ENCODE data around the gene CARMIL1.
A peak's percentile ranks its signal among the peaks of the same experiment; 100 is the strongest.

Gene CARMIL1

DNA sequence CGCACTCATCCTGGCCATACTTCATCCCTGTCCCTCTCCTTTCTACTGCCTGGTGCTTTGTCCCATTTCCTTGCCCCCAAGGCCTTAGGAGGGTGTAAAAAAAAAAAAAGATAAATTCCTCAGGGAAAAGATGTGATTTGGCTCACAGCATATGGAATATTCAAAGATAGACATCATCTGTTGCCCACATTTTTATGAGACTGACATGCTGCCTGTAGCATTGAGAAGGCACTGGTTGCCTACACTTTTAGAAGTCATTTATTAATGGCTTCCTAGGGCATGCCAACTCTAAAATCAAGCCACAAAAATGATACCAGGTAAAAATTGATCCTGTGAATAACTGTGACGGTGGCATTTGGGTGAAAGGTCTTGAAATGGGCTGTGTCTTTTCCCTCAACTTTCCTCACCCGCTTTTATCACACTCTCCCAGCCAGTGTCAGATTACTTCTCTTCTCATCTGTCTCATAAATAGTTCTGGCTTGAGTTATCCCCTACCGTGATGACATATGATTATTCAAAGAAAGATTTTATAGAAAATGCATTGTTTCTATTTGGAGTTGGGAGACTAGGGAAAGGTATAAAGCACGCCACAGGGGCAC lies 139.4 kb downstream of the CARMIL1 start (continued):
- TF ChIP-seq ZNF843 (tag by site-specific recombination; IDR thresholded peaks at IDR 0.05) (peak; percentile 71; the same call in 1 of the 2 replicates), ZNF626 (tag by site-specific recombination; IDR thresholded peaks at IDR 0.05) (no peak)

DNA sequence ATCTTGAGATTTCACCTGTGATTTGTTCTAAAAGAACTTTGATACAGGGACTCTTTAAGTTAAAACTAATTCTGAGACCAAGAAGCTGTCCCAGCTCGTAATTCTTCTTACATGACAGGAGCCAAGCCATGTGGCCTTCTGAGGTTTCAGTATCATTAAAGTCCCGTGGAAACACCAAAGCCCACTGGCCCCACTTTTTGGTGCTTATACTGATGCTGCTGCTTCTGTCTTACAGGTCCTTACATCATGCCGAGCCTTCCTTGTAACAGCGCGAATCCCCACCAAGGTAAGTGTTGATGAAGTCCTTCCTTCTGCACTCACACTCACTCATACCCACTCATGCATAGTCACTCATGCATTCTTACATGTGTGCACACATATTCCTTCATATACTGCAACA lies 140.7 kb downstream of the CARMIL1 start:
- no peak overlapping the region; the same call in 1 of the 2 replicates for H3K27ac ChIP-seq (ENCODE audit: extremely low read depth, low read depth, low read length)
- H3K36me3 ChIP-seq (ENCODE audit: control insufficient read depth in 2 of 2, insufficient read depth in 1 of 2, low read length in 2 of 2) = no peaks in the 10 kb centered on the region
- CTCF ChIA-PET = interaction anchor here (0.6 to 1.0 kb wide), 4 partner anchors 55 to 155 kb away, joined by 3 to 6 read pairs (median 4); partner anchors contain the start of gene CARMIL1

More for the DNA sequence above, 140.7 kb downstream of the CARMIL1 start:
- no peak overlapping the region for H3K4me3 ChIP-seq (ENCODE audit: low read depth, low read length)
- TF ChIP-seq ZEB2 (tag by site-specific recombination; IDR thresholded peaks at IDR 0.05) = no peak
- TF ChIP-seq ZNF112 (tag by site-specific recombination; IDR thresholded peaks at IDR 0.05) = no peak
- TF ChIP-seq, protein P1, sequence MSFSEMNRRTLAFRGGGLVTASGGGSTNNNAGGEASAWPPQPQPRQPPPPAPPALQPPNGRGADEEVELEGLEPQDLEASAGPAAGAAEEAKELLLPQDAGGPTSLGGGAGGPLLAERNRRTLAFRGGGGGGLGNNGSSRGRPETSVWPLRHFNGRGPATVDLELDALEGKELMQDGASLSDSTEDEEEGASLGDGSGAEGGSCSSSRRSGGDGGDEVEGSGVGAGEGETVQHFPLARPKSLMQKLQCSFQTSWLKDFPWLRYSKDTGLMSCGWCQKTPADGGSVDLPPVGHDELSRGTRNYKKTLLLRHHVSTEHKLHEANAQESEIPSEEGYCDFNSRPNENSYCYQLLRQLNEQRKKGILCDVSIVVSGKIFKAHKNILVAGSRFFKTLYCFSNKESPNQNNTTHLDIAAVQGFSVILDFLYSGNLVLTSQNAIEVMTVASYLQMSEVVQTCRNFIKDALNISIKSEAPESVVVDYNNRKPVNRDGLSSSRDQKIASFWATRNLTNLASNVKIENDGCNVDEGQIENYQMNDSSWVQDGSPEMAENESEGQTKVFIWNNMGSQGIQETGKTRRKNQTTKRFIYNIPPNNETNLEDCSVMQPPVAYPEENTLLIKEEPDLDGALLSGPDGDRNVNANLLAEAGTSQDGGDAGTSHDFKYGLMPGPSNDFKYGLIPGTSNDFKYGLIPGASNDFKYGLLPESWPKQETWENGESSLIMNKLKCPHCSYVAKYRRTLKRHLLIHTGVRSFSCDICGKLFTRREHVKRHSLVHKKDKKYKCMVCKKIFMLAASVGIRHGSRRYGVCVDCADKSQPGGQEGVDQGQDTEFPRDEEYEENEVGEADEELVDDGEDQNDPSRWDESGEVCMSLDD (tag by site-specific recombination; IDR thresholded peaks at IDR 0.05) = no peak
- no peak for TF ChIP-seq ZNF114 (tag by site-specific recombination; IDR thresholded peaks at IDR 0.05)
- TF ChIP-seq ZNF510 (tag by site-specific recombination; IDR thresholded peaks at IDR 0.05; ENCODE audit: insufficient replicate concordance) = no peak
- no peak for TF ChIP-seq KLF7 (tag by site-specific recombination; IDR thresholded peaks at IDR 0.05; ENCODE audit: borderline replicate concordance)
- no peak for TF ChIP-seq ZNF837 (tag by site-specific recombination; IDR thresholded peaks at IDR 0.05)
- no peak for TF ChIP-seq ZNF274 (IDR thresholded peaks at IDR 0.05; ENCODE audit: low read length)
- TF ChIP-seq ZNF274 (tag by site-specific recombination; IDR thresholded peaks at IDR 0.05; ENCODE audit: borderline replicate concordance) = no peak
- TF ChIP-seq, protein P2, sequence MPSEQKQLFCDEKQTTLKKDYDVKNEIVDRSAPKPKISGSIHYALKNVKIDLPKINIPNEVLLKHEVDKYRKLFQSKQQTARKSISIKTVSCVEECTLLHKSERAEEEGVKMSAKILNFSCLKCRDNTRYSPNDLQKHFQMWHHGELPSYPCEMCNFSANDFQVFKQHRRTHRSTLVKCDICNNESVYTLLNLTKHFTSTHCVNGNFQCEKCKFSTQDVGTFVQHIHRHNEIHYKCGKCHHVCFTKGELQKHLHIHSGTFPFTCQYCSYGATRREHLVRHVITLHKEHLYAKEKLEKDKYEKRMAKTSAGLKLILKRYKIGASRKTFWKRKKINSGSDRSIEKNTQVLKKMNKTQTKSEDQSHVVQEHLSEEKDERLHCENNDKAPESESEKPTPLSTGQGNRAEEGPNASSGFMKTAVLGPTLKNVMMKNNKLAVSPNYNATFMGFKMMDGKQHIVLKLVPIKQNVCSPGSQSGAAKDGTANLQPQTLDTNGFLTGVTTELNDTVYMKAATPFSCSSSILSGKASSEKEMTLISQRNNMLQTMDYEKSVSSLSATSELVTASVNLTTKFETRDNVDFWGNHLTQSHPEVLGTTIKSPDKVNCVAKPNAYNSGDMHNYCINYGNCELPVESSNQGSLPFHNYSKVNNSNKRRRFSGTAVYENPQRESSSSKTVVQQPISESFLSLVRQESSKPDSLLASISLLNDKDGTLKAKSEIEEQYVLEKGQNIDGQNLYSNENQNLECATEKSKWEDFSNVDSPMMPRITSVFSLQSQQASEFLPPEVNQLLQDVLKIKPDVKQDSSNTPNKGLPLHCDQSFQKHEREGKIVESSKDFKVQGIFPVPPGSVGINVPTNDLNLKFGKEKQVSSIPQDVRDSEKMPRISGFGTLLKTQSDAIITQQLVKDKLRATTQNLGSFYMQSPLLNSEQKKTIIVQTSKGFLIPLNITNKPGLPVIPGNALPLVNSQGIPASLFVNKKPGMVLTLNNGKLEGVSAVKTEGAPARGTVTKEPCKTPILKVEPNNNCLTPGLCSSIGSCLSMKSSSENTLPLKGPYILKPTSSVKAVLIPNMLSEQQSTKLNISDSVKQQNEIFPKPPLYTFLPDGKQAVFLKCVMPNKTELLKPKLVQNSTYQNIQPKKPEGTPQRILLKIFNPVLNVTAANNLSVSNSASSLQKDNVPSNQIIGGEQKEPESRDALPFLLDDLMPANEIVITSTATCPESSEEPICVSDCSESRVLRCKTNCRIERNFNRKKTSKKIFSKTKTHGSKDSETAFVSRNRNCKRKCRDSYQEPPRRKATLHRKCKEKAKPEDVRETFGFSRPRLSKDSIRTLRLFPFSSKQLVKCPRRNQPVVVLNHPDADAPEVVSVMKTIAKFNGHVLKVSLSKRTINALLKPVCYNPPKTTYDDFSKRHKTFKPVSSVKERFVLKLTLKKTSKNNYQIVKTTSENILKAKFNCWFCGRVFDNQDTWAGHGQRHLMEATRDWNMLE (tag by site-specific recombination; conservative IDR thresholded peaks at IDR 0.05; ENCODE audit: low read depth) = no peak
- TF ChIP-seq, protein P3, sequence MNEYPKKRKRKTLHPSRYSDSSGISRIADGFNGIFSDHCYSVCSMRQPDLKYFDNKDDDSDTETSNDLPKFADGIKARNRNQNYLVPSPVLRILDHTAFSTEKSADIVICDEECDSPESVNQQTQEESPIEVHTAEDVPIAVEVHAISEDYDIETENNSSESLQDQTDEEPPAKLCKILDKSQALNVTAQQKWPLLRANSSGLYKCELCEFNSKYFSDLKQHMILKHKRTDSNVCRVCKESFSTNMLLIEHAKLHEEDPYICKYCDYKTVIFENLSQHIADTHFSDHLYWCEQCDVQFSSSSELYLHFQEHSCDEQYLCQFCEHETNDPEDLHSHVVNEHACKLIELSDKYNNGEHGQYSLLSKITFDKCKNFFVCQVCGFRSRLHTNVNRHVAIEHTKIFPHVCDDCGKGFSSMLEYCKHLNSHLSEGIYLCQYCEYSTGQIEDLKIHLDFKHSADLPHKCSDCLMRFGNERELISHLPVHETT (tag by site-specific recombination; IDR thresholded peaks at IDR 0.05) = no peak
- no peak for TF ChIP-seq ZNF146 (tag by site-specific recombination; IDR thresholded peaks at IDR 0.05)
- no peak for TF ChIP-seq ZNF610 (tag by site-specific recombination; IDR thresholded peaks at IDR 0.05; ENCODE audit: borderline replicate concordance)
- TF ChIP-seq ZNF266 (tag by site-specific recombination; IDR thresholded peaks at IDR 0.05; ENCODE audit: low read depth) = no peak
- TF ChIP-seq ZBTB7A (tag by site-specific recombination; IDR thresholded peaks at IDR 0.05; ENCODE audit: low read depth) = no peak
- no peak for TF ChIP-seq ZNF558 (tag by site-specific recombination; IDR thresholded peaks at IDR 0.05)
- no peak for TF ChIP-seq ZNF133 (tag by site-specific recombination; IDR thresholded peaks at IDR 0.05)
- TF ChIP-seq ZNF549 (tag by site-specific recombination; IDR thresholded peaks at IDR 0.05) = no peak
- TF ChIP-seq, protein P4, sequence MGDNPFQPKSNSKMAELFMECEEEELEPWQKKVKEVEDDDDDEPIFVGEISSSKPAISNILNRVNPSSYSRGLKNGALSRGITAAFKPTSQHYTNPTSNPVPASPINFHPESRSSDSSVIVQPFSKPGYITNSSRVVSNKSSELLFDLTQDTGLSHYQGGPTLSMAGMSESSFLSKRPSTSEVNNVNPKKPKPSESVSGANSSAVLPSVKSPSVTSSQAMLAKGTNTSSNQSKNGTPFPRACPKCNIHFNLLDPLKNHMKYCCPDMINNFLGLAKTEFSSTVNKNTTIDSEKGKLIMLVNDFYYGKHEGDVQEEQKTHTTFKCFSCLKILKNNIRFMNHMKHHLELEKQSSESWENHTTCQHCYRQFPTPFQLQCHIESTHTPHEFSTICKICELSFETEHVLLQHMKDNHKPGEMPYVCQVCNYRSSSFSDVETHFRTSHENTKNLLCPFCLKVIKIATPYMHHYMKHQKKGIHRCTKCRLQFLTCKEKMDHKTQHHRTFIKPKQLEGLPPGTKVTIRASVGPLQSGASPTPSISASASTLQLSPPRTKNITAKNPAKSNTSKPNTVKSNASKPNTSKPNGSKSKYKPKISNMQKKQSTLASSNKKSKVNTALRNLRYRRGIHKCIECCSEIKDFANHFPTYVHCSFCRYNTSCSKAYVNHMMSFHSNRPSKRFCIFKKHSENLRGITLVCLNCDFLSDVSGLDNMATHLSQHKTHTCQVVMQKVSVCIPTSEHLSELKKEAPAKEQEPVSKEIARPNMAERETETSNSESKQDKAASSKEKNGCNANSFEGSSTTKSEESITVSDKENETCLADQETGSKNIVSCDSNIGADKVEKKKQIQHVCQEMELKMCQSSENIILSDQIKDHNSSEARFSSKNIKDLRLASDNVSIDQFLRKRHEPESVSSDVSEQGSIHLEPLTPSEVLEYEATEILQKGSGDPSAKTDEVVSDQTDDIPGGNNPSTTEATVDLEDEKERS (tag by site-specific recombination; IDR thresholded peaks at IDR 0.05) = no peak
- no peak for TF ChIP-seq ZNF426 (tag by site-specific recombination; IDR thresholded peaks at IDR 0.05)
- TF ChIP-seq ZNF292 (tag by site-specific recombination; IDR thresholded peaks at IDR 0.05; ENCODE audit: borderline replicate concordance, low read depth) = no peak
- H3K9me3 ChIP-seq (ENCODE audit: control insufficient read depth, insufficient read depth, low read depth, low read length) = no peaks in the 10 kb centered on the region
- peaks cover 33% of the 10 kb centered on the region for H3K4me1 ChIP-seq (ENCODE audit: control insufficient read depth, insufficient read depth, low read length)
- POLR2A ChIA-PET = no interaction called here
